DOHH2 (cell line): ENCODE measurements around the gene MLST8.

Source experiments
- H3F3A ChIP-seq: fragments of 200-600 bp; sonication (generic), shearing (Covaris generic); 2 replicates; pipeline ENCODE4 v1.6.0; 2016; ENCODE audit warnings: antibody characterized with exemption, mild to moderate bottlenecking; ENCODE audit not compliant: control insufficient read depth, insufficient read depth
- H3K27ac ChIP-seq: fragments of 200-600 bp; sonication (generic); 2 replicates; pipeline ENCODE4 v1.5.1; 2014; ENCODE audit warnings: low read depth, mild to moderate bottlenecking, low read length, moderate library complexity
- H3K27me3 ChIP-seq: fragments of 200-600 bp; sonication (generic); 2 replicates; pipeline ENCODE4 v1.6.1; 2014; ENCODE audit warnings: mild to moderate bottlenecking, low read length, mixed read lengths; ENCODE audit not compliant: control insufficient read depth
- H3K36me3 ChIP-seq: fragments of 200-600 bp; sonication (generic); 2 replicates; pipeline ENCODE4 v1.6.1; 2014; ENCODE audit warnings: mild to moderate bottlenecking, low read length, moderate library complexity, mixed read lengths; ENCODE audit not compliant: control insufficient read depth
- H3K4me1 ChIP-seq: fragments of 200-600 bp; sonication (generic); 2 replicates; pipeline ENCODE4 v1.6.1; 2014; ENCODE audit warnings: mild to moderate bottlenecking, low read length, mixed read lengths; ENCODE audit not compliant: control insufficient read depth
- H3K4me2 ChIP-seq: fragments of 200-600 bp; sonication (generic); 2 replicates; pipeline ENCODE4 v1.6.0; 2014; ENCODE audit warnings: mild to moderate bottlenecking, low read length, moderate library complexity
- H3K4me3 ChIP-seq: fragments of 200-600 bp; sonication (generic); 2 replicates; pipeline ENCODE4 v1.5.1; 2014; ENCODE audit warnings: mild to moderate bottlenecking, low read length, mixed read lengths
- H3K79me2 ChIP-seq: fragments of 200-600 bp; sonication (generic); 2 replicates; pipeline ENCODE4 v1.6.1; 2014; ENCODE audit warnings: mild to moderate bottlenecking, low read length, mixed read lengths; ENCODE audit not compliant: control insufficient read depth
- H3K9me2 ChIP-seq: fragments of 200-600 bp; sonication (generic); replicated peaks from 2 replicates; pipeline ENCODE4 v1.6.1; 2014; ENCODE audit warnings: mild to moderate bottlenecking, low read length, mixed read lengths; ENCODE audit not compliant: control insufficient read depth
- H3K9me3 ChIP-seq: fragments of 200-600 bp; sonication (generic); 2 replicates; pipeline ENCODE4 v1.6.1; 2014; ENCODE audit warnings: antibody characterized with exemption, low read length, mixed read lengths; ENCODE audit not compliant: control insufficient read depth, insufficient read depth
- H4K20me1 ChIP-seq: fragments of 200-600 bp; sonication (generic); 2 replicates; pipeline ENCODE4 v1.6.0; 2014; ENCODE audit warnings: low read depth, mild to moderate bottlenecking, antibody characterized with exemption, low read length, moderate library complexity; ENCODE audit not compliant: control insufficient read depth, insufficient read depth
- EZH2phosphoT487 ChIP-seq: fragments of 200-600 bp; sonication (generic); IDR thresholded peaks from 2 replicates; pipeline ENCODE4 v1.6.1; 2017; ENCODE audit warnings: borderline replicate concordance, mild to moderate bottlenecking, antibody characterized with exemption, low read length, moderate library complexity, mixed read lengths
- TF ChIP-seq, protein P1 (sequence below): fragments of 200-600 bp; sonication (generic); IDR thresholded peaks from one replicate; pipeline ENCODE4 v1.5.1; 2014; ENCODE audit warnings: antibody characterized with exemption, mild to moderate bottlenecking, low read depth, low read length; ENCODE audit not compliant: poor library complexity, severe bottlenecking

Gene MLST8

DNA sequence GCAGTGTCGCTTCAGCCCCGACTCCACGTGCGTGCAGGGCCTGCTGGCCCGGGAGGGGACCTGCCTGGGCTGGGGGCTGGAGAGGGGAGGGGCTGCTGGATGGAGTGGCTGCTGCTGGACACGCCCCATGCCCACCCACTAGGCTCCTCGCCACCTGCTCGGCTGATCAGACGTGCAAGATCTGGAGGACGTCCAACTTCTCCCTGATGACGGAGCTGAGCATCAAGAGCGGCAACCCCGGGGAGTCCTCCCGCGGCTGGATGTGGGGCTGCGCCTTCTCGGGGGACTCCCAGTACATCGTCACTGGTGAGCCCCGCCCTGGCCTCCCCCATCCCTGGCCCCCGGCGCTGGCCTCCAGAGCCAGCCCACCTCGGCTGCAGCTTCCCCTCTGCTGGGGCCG lies 3.1 kb downstream of the MLST8 start:
- peaks cover 62% of the 10 kb centered on the region for H3K36me3 ChIP-seq
- peaks cover 42% of the 10 kb centered on the region for H3K79me2 ChIP-seq
- no peak for TF ChIP-seq EZH2phosphoT487
- TF ChIP-seq, protein P1, sequence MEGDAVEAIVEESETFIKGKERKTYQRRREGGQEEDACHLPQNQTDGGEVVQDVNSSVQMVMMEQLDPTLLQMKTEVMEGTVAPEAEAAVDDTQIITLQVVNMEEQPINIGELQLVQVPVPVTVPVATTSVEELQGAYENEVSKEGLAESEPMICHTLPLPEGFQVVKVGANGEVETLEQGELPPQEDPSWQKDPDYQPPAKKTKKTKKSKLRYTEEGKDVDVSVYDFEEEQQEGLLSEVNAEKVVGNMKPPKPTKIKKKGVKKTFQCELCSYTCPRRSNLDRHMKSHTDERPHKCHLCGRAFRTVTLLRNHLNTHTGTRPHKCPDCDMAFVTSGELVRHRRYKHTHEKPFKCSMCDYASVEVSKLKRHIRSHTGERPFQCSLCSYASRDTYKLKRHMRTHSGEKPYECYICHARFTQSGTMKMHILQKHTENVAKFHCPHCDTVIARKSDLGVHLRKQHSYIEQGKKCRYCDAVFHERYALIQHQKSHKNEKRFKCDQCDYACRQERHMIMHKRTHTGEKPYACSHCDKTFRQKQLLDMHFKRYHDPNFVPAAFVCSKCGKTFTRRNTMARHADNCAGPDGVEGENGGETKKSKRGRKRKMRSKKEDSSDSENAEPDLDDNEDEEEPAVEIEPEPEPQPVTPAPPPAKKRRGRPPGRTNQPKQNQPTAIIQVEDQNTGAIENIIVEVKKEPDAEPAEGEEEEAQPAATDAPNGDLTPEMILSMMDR, result no peak
- H3K4me2 ChIP-seq, result no peak overlapping the region
- H3K27me3 ChIP-seq, result no peaks in the 10 kb centered on the region
- H3F3A ChIP-seq, result peaks cover 7% of the 10 kb centered on the region; the same call in 1 of the 2 replicates
- peaks cover 34% of the 10 kb centered on the region for H3K4me1 ChIP-seq
- H3K9me3 ChIP-seq, result no peaks in the 10 kb centered on the region
- no peaks in the 10 kb centered on the region for H3K9me2 ChIP-seq
- peaks cover 7% of the 10 kb centered on the region for H4K20me1 ChIP-seq
- H3K27ac ChIP-seq, result no peak overlapping the region
- no peak overlapping the region for H3K4me3 ChIP-seq

DNA sequence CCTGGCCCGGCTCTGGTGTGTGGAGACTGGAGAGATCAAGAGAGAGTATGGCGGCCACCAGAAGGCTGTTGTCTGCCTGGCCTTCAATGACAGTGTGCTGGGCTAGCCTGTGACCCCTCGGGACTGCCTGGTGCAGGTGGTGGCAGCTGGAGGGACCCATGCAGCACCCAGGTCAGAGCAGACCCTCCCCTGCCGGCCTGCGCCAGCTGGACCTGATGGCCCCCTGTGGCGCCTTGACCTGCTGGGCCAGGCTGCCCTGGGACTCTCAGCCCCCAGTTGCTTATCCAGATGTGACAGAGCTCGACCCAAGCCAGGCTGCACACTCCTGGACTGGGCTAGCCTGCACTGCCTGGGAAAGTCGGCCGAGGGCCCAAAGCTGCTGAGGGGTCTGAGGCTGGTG lies 3.5 kb downstream of the MLST8 start:
- Histone ChIP-seq H3K4me2 (no peak overlapping the region), H3F3A (peaks cover 7% of the 10 kb centered on the region; the same call in 1 of the 2 replicates), H3K9me3 (no peaks in the 10 kb centered on the region), H3K79me2 (peaks cover 46% of the 10 kb centered on the region), H3K4me3 (no peak overlapping the region), H4K20me1 (peaks cover 9% of the 10 kb centered on the region), H3K27me3 (no peaks in the 10 kb centered on the region), H3K27ac (no peak overlapping the region), H3K4me1 (peaks cover 36% of the 10 kb centered on the region), H3K9me2 (no peaks in the 10 kb centered on the region), H3K36me3 (peaks cover 64% of the 10 kb centered on the region)
- TF ChIP-seq, protein P1, result no peak
- no peak for TF ChIP-seq EZH2phosphoT487

DNA sequence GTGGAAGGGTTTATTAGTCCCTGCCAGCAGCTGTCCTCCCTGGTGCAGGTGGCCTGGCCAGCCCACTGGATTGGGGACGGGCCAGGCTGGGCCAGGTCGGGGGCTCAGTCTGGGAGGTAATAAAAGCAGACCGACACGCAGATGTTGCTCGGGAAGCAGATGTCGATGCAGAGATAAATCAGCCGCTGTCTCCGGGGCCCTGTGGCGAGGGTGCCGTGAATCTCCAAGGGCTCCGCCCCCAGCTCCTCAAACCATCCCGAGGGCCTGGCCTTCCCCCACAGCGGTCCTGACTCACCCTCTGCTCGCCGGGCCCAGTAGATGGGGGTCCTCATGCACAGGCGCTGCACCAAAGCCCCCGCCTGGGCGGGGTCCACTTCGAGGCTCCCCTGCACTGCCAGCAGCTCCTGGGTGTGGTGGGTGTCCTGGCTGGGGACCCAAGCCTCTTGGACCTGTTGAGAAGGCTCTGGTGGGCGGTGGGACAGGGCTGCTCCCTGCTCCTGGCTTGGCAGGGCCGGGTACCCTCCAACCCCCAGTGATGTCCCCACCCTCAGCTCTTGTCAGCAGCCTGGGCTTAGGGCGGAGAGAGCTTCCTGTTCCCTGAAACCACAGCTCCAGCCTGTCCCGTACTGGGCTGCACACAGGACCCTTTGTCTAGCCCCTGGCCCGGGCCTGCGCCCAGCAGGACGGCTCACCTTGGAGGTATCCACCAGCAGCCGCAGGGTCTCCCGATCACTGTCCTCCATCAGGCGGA lies 4.2 kb downstream of the MLST8 start:
- Histone ChIP-seq H3F3A (peaks cover 7% of the 10 kb centered on the region; the same call in 1 of the 2 replicates), H3K4me1 (peaks cover 34% of the 10 kb centered on the region), H3K4me3 (no peak overlapping the region), H3K36me3 (peaks cover 64% of the 10 kb centered on the region), H3K9me2 (no peaks in the 10 kb centered on the region), H4K20me1 (peaks cover 9% of the 10 kb centered on the region), H3K27ac (no peak overlapping the region), H3K79me2 (peaks cover 53% of the 10 kb centered on the region), H3K27me3 (no peaks in the 10 kb centered on the region), H3K9me3 (no peaks in the 10 kb centered on the region), H3K4me2 (no peak overlapping the region)
- TF ChIP-seq EZH2phosphoT487, result no peak
- TF ChIP-seq, protein P1, result no peak
